ENCODE data around the gene KRTAP10-2.

Gene KRTAP10-2

GRCh38 chr21:44526096-44526997 lies 25.0 kb downstream of the KRTAP10-2 start:
- Histone ChIP-seq H3K4me3 (ENCODE audit: low read depth in 1 of 2, low read length in 2 of 2) (no peak overlapping the region), H3K9ac (ENCODE audit: low read length) (no peak overlapping the region), H3K4me1 (ENCODE audit: insufficient read depth, low read length) (no peaks in the 10 kb centered on the region), H3K27ac (ENCODE audit: low read depth, low read length) (no peak overlapping the region), H3K27me3 (ENCODE audit: control insufficient read depth in 1 of 2, insufficient read depth in 2 of 2, low read length in 2 of 2) (no peaks in the 10 kb centered on the region), H3K9me3 (ENCODE audit: low read length) (no peaks in the 10 kb centered on the region), H3K36me3 (ENCODE audit: insufficient read depth, low read length) (no peaks in the 10 kb centered on the region)

GRCh38 chr21:44525391-44526095 lies 25.8 kb downstream of the KRTAP10-2 start:
- H3K4me1 ChIP-seq (ENCODE audit: insufficient read depth, low read length), result no peaks in the 10 kb centered on the region
- no peaks in the 10 kb centered on the region for H3K27me3 ChIP-seq (ENCODE audit: control insufficient read depth in 1 of 2, insufficient read depth in 2 of 2, low read length in 2 of 2)
- no peaks in the 10 kb centered on the region for H3K9me3 ChIP-seq (ENCODE audit: low read length)
- H3K27ac ChIP-seq (ENCODE audit: low read depth, low read length), result no peak overlapping the region
- H3K9ac ChIP-seq (ENCODE audit: low read length), result no peak overlapping the region
- no peaks in the 10 kb centered on the region for H3K36me3 ChIP-seq (ENCODE audit: insufficient read depth, low read length)
- H3K4me3 ChIP-seq (ENCODE audit: low read depth in 1 of 2, low read length in 2 of 2), result no peak overlapping the region

DNA sequence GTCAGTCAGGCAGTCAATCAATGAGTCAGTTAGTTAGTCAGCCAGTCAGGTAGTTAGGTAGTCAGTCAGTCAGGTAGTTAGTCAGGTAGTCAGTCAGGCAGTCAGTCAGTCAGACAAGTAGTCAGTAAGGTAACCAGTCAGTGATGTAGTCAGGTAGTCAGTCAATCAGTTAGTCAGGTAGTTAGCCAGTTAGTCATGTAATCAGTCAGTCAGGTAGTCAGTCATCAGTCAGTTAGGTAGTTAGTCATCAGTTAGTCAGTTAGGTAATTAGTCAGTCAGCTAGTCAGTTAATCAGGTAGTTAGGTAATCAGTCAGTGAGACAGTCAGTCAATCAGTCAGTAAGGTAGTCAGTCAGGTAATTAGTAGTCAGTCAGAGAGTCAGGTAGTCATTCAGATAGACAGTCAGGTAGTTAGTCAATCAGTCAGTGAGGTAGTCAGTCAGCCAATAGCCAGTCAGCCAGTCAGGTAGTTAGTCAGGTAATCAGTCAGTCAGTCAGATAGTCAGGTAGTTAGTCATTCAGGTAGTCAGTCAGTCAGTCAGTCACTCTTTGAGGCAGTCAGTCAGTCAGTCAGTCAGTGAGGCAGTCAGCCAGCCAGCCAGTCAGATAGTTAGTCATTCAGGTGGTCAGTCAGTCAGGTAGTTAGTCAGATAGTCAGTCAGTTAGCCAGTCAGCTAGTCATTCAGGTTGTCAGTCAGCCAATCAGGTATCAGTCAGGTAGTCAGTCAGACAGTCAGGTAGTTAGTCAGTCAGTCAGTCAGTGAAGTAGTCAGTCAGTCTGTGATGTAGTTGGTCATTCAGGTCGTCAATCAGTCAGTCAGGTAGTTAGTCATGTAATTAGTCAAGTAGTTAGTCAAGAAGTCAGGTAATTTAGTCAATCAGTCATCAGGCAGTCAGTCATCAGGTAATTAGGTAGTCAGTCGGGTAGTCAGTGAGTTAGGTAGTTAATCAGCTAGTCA lies 26.6 kb downstream of the KRTAP10-2 start:
- H3K9me3 ChIP-seq (ENCODE audit: low read length), result no peaks in the 10 kb centered on the region
- H3K36me3 ChIP-seq (ENCODE audit: insufficient read depth, low read length), result no peaks in the 10 kb centered on the region
- no peak overlapping the region for H3K4me3 ChIP-seq (ENCODE audit: low read depth in 1 of 2, low read length in 2 of 2)
- no peak overlapping the region for H3K27ac ChIP-seq (ENCODE audit: low read depth, low read length)
- no peaks in the 10 kb centered on the region for H3K4me1 ChIP-seq (ENCODE audit: insufficient read depth, low read length)
- no peaks in the 10 kb centered on the region for H3K27me3 ChIP-seq (ENCODE audit: control insufficient read depth in 1 of 2, insufficient read depth in 2 of 2, low read length in 2 of 2)
- H3K9ac ChIP-seq (ENCODE audit: low read length), result no peak overlapping the region

DNA sequence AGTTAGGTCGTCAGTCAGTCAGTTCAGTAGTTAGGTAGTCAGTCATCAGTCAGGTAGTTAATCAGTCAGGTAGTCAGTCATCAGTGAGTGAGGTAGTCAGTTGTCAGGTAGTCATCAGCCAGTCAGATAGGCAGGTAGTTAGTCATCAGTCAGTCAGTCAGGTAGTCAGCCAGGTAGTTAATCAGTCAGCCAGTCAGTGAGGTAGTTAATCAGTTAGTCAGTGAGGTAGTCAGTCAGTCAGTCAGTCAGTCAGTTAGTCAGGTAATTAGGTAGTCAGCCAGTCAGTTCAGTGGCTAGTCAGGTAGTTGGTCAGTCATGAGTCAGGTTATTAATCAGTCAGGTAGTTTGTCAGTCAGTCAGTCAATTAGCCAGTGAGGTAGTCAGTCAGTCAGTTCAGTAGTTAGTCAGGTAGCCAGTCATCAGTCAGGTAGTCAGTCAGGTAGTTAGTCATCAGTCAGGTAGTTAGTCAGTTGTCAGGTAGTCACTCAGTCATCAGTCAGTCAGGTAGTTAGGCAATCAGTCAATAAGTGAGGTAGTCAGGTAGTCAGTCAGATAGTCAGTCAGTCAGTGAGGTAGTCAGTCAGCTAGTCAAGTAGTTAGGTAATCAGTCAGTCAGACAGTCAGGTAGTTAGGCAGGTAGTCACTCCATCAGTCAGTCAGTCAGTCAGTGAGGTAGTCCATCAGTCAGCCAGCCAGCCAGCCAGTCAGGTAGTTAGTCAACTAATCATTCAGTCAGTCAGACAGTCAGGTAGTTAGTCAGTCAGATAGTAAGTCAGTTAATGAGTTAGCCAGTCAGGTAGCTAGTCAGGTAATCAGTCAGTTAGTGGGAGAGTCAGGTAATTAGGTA lies 27.5 kb downstream of the KRTAP10-2 start:
- no peaks in the 10 kb centered on the region for H3K36me3 ChIP-seq (ENCODE audit: insufficient read depth, low read length)
- H3K4me1 ChIP-seq (ENCODE audit: insufficient read depth, low read length), result no peaks in the 10 kb centered on the region
- no peaks in the 10 kb centered on the region for H3K27me3 ChIP-seq (ENCODE audit: control insufficient read depth in 1 of 2, insufficient read depth in 2 of 2, low read length in 2 of 2)

GRCh38 chr21:44522753-44523204 lies 28.5 kb downstream of the KRTAP10-2 start:
- Histone ChIP-seq H3K4me3 (ENCODE audit: low read depth in 1 of 2, low read length in 2 of 2) (no peak overlapping the region), H3K9me3 (ENCODE audit: low read length) (no peaks in the 10 kb centered on the region), H3K36me3 (ENCODE audit: insufficient read depth, low read length) (no peaks in the 10 kb centered on the region), H3K4me1 (ENCODE audit: insufficient read depth, low read length) (no peaks in the 10 kb centered on the region), H3K27ac (ENCODE audit: low read depth, low read length) (no peak overlapping the region), H3K9ac (ENCODE audit: low read length) (no peak overlapping the region), H3K27me3 (ENCODE audit: control insufficient read depth in 1 of 2, insufficient read depth in 2 of 2, low read length in 2 of 2) (no peaks in the 10 kb centered on the region)

More for the DNA sequence above, 27.5 kb downstream of the KRTAP10-2 start:
- H3K9ac ChIP-seq (ENCODE audit: low read length), result no peak overlapping the region
- H3K4me3 ChIP-seq (ENCODE audit: low read depth in 1 of 2, low read length in 2 of 2), result no peak overlapping the region
- H3K9me3 ChIP-seq (ENCODE audit: low read length), result no peaks in the 10 kb centered on the region
- no peak overlapping the region for H3K27ac ChIP-seq (ENCODE audit: low read depth, low read length)

- H3K4me3 ChIP-seq (ENCODE audit: low read depth in 1 of 2, low read length in 2 of 2), result no peak overlapping the region
- no peaks in the 10 kb centered on the region for H3K4me1 ChIP-seq (ENCODE audit: insufficient read depth, low read length)
- no peak overlapping the region for H3K27ac ChIP-seq (ENCODE audit: low read depth, low read length)
- H3K36me3 ChIP-seq (ENCODE audit: insufficient read depth, low read length), result no peaks in the 10 kb centered on the region
- no peak overlapping the region for H3K9ac ChIP-seq (ENCODE audit: low read length)
- no peaks in the 10 kb centered on the region for H3K9me3 ChIP-seq (ENCODE audit: low read length)
- H3K27me3 ChIP-seq (ENCODE audit: control insufficient read depth in 1 of 2, insufficient read depth in 2 of 2, low read length in 2 of 2), result no peaks in the 10 kb centered on the region
These were observed 29.2 kb downstream of the KRTAP10-2 start for GRCh38 chr21:44521928-44522752.

DNA sequence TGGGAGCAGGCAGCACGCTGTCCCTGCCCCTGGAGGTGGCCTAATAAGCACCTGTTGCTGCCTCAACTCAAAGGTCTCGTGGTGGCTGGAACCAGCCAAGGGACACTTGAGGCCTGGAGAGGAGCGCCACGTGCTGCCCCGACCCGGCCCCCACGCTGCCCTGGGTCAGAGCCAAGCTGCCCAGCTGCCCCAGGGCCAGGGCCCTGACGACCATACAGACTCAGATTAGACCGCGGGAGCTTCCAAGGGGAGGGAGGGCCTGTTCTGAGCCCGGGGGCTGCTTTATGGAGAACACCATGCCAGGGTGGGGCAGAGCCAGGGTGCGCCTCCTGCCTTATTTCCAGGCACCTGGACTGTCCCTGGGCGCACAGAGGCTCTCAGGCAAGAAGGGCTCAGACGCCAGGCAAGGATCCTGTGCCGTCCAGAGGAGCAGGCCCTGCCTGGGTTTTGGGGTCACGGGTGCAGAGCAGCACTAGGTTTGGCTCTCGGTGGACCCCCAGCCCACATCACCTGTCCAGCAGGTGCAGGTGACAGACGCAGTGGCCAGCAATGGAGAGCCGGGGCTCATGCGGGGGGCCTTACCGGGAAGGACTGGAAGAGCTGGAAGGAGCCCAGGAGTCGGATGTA lies 29.9 kb downstream of the KRTAP10-2 start:
- Histone ChIP-seq H3K9me3 (ENCODE audit: low read length) (no peaks in the 10 kb centered on the region), H3K4me1 (ENCODE audit: insufficient read depth, low read length) (no peaks in the 10 kb centered on the region), H3K36me3 (ENCODE audit: insufficient read depth, low read length) (no peaks in the 10 kb centered on the region), H3K9ac (ENCODE audit: low read length) (no peak overlapping the region), H3K27ac (ENCODE audit: low read depth, low read length) (no peak overlapping the region), H3K4me3 (ENCODE audit: low read depth in 1 of 2, low read length in 2 of 2) (no peak overlapping the region), H3K27me3 (ENCODE audit: control insufficient read depth in 1 of 2, insufficient read depth in 2 of 2, low read length in 2 of 2) (no peaks in the 10 kb centered on the region)

- no peaks in the 10 kb centered on the region for H3K36me3 ChIP-seq (ENCODE audit: insufficient read depth, low read length)
- H3K27me3 ChIP-seq (ENCODE audit: control insufficient read depth in 1 of 2, insufficient read depth in 2 of 2, low read length in 2 of 2), result no peaks in the 10 kb centered on the region
- H3K4me1 ChIP-seq (ENCODE audit: insufficient read depth, low read length), result no peaks in the 10 kb centered on the region
- H3K9me3 ChIP-seq (ENCODE audit: low read length), result no peaks in the 10 kb centered on the region
- no peak overlapping the region for H3K27ac ChIP-seq (ENCODE audit: low read depth, low read length)
- no peak overlapping the region for H3K9ac ChIP-seq (ENCODE audit: low read length)
- H3K4me3 ChIP-seq (ENCODE audit: low read depth in 1 of 2, low read length in 2 of 2), result no peak overlapping the region
These were observed 30.7 kb downstream of the KRTAP10-2 start for GRCh38 chr21:44520326-44521300.

All from muscle layer of colon (tissue), 2 donors.